HG03565 (cell line): ENCODE results near the gene MUC21.
"Not testable (repeated sequence)": the region's sequence is repeated elsewhere in the genome, so short reads cannot be mapped to it uniquely, and the experiment has no call there.

ENCODE experiments used
- ATAC-seq: cut with Tn5 transposase; IDR thresholded peaks from one replicate; pipeline ENCODE4 v1.9.1; 2021; ENCODE audit warnings: mild to moderate bottlenecking, moderate library complexity; ENCODE audit not compliant: unreplicated experiment

Gene MUC21

DNA sequence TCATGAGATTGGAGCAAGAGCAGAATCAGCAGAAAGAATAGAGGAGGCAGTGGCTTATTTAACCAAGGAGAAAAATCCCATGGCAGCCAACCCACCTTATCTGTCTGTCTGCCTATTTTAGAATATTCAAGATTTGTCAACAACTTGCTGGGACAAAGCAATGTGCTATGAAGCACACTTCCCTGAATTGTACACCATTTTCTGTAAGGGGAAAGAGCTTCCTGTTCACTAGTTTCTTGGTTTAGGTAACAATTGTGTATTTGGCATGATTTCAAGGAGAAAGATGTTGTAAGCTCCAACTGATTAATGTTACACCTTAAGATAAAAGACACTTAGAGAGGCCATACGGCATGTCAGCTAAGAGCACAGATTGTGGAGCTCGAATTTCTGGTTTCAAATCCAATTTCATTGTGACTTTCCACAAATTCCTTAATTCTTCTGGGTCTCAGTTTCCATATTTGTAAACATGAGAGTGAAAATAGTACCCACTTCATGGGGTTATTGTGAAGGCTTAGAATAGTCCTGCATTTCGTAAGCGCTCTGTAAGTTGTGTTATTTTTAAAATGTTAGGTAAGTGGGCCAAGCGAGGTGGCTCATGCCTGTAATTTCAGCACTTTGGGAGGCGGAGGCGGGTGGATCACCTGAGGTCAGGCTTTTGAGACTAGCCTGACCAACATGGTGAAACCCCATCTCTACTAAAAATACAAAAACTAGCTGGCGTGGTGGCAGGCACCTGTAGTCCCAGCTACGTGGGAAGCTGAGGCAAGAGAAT, 21.9 kb downstream of the MUC21 start:
- no peak for ATAC-seq

DNA sequence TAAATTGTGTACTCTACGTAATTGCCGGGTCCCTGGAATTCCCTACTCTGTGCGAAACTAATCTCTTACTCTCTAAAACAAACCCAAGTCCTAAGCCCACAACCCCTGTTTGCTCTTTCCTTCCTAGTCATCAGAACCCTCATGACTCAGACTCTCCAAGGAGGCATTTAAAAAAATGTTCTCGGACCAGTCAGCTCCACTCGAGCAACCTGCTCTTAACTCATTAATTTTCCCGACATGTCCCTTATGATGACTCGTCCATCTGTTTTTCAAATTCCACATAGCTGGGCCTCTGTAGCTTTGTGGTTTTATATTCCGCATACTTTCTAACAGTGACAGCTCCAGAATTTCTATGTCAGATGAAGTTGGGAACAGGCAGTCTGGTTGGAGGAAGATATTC, 24.2 kb downstream of the MUC21 start:
- ATAC-seq: no peak

DNA sequence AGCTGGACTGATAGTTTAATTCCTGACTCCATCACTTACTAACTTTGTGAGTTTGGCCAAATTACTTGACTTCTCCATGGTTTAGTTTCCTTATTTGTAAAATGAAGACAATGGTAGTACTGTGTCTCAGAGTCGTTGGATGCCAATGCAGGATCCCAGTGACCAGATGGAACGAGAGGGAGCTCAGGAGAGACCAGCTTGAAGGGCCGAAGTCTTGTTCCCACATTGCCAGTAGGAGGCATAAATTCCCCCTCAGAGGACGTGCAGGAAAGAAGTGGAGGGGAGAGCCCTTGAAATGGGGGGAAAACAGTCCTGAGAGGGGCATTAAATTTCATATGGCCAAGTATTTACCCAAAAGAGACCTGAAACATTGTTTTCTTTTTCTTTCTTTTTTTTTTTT, 24.6 kb downstream of the MUC21 start:
- no peak for ATAC-seq

DNA sequence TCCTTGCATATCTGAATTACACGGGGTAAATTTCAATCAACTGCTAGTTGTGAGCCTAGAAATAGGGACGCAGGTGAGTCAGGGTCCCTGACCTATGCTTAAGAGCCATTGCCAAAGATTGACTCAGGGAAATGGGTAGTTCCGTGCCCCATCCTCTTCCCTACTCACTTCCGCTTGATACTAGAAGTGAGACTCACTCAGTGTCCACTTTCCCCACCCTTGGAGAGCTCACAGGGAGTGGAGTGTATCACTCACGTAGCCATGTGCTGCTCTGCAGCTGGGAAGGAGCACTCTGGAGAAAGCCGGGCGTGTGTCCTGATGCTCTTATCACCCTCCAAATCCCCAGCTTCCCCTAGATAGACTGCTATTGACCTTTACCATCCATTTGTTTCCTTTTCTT, 26.2 kb downstream of the MUC21 start:
- ATAC-seq: no peak

DNA sequence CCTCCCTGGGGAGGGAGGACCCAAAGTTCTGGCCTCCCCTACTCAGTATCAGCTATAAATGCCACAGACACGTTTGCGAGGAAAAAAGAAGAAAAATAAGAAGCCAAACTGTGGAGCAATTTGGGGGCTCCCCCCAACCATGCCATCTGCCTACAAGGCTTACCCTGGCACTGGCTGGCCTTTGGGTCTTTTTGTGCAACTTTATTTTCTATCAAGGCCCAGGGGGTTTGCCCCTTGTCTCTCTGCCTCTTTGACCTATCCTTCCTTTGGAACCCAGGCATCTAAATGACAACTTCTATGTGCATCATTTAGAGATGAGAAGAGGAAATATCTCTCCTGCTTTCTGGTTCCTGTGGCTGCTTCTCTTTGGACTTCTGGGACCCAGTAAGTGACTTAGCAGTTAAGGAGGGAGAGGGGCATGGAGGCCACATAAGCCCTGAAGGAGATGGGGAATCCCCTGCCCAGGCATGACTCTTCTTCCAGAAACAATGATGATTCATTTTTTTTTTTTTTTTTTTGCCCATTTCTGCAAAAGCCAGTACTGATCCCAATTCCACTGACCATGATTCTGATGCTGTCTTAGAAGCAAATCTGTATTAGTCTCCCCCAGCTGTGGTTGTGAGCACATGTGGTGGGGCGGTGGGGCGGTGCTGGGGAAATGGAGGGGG, 27.0 kb downstream of the MUC21 start, which contains the start of gene MUC22:
Gene MUC22, plus strand, starts transcription at position 82 of the 668 bp plus-strand sequence. Its CDS starts 233 bp downstream, at position 315.
- no peak for ATAC-seq

DNA sequence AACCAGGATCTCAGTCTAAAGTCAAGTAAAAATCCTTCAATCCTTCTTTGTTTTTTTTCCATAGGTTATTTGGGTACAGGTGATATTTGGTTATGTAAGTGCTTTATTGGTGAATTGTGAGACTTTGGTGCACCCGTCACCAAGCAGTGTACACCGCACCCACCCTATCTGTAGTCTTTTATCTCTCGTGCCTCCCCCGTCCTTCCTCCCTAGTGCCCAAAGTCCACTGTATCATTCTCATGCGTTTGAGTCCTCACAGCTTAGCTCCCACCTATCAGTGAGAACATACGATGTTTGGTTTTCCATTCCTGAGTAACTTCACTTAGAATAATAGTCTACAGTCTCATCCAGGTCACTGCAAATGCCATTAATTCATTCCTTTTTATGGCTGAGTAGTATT, 27.6 kb downstream of the MUC21 start:
- ATAC-seq: no peak

DNA sequence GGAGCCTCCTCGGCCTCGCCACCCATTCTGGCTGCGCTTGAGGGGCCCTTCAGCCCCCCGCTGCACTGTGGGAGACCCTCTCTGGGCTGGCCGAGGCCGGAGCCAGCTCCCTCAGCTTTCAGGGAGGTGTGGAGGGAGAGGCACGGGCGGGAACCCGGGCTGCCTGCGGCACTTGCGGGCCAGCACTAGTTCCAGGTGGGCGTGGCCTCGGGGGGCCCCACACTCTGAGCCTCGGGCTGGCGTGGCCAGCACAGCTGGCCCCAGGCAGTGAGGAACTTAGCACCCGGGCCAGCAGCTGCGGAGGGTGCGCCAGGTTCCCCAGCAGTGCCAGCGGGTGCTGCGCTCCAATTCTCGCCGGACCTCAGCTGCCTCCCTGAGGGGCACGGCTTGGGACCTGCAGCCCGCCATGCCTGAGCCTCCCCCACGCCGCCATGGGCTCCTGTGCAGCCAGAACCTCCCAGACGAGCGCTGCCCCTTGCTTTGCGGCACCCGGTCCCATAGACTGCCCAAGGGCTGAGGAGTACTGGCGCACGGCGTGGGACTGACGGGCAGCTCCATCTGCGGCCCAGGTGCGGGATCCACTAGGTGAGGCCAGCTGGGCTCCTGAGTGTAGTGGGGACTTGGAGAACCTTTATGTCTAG, 33.3 kb downstream of the MUC21 start:
- ATAC-seq: no peak

DNA sequence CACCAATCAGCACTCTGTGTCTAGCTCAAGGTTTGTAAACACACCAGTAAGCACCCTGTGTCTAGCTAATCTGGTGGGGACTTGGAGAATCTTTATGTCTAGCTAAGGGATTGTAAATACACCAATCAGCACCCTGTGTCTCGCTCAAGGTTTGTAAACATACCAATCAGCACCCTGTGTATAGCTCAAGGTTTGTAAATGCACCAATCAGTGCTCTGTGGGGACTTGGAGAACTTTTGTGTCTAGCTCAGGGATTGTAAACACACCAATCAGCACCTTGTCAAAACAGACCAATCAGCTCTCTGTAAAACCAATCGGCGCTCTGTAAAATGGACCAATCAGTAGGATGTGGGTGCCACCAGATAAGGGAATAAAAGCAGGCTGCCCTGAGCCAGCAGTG, 33.9 kb downstream of the MUC21 start:
- ATAC-seq: not testable (repeated sequence)

DNA sequence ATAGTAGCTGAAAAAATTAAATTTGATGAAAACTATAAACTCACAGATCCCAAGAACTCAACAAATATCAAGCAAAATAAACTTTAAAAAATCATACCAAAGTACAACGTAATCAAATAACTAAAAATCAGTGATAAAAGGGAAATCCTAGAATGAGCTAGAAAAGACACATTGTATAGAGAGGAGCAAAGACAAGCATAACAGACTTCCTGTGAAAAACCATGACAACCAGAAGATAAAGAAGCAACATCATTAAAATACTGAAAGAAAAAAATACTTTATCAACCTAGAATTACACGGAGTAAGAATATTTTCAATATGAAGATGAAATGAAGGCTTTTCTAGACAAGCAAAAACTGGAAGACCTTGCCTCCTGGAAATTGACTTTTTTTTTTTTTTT, 36.5 kb downstream of the MUC21 start:
- ATAC-seq: no peak

DNA sequence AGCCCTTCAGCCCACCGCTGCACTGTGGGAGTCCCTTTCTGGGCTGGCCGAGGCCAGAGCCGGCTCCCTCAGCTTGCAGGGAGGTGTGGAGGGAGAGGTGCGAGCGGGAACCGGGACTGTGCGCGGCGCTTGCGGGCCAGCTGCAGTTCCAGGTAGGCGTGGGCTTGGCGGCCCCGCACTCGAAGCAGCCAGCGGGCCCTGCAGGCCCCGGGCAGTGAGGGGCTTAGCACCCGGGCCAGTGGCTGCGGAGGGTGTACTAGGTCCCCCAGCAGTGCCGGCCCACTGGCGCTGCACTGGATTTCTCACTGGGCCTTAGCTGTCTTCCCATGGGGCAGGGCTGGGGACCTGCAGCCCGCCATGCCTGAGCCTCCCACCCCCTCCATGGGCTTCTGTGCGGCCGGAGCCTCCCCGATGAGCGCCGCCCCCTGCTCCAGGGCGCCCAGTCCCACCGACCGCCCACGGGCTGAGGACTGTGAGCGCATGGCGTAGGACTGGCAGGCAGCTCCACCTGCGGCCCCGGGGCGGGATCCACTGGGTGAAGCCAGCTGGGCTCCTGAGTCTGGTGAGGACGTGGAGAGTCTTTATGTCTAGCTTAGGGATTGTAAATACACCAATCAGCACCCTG, 37.2 kb downstream of the MUC21 start:
- ATAC-seq: not testable (repeated sequence)

DNA sequence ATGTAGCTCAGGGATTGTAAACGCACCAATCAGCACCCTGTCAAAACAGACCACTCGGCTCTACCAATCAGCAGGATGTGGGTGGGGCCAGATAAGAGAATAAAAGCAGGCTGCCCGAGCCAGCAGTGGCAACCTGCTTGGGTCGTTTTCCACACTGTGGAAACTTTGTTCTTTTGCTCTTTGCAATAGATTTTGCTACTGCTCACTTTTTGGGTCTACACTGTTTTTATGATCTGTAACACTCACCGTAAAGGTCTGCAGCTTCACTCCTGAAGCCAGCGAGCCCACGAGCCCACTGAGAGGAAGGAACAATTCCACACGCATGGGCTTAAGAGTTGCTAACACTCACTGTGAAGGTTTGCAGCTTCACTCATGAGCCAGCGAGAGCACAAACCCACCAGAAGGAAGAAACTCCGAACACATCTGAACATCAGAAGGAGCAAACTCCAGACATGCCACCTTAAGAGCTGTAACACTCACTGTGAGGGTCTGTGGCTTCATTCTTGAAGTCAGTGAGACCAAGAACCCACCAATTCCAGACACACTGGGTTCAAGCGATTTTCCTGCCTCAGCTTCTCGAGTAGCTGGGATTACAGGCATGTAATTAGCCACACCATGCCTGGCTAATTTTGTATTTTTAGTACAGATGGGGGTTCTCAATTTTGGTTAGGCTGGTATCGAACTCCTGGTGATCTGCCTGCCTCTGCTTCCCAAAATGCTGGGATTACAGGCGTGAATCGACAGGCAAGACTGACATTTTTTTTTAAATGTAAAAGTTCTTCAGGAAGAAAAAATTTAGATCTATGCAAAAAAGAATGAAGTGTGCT, 38.4 kb downstream of the MUC21 start:
- ATAC-seq: not testable (repeated sequence)

DNA sequence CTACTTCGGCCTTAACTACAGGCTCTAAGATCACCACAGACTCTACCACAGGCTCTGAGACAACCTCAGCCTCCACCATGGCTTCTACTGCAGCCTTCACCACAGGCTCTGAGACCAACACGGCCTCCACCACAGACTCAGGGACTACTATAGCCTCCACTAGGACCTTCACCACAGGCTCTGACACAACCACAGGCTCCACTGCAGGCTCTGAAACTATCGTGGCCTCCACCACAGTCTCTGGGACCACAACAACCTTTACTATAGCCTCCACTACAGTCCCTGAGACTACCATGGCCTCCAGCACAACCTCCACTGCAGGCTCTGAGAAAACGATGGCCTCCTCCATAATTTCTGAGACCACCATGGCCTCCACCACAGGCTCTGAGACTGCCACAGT, 42.1 kb downstream of the MUC21 start:
- no peak for ATAC-seq

DNA sequence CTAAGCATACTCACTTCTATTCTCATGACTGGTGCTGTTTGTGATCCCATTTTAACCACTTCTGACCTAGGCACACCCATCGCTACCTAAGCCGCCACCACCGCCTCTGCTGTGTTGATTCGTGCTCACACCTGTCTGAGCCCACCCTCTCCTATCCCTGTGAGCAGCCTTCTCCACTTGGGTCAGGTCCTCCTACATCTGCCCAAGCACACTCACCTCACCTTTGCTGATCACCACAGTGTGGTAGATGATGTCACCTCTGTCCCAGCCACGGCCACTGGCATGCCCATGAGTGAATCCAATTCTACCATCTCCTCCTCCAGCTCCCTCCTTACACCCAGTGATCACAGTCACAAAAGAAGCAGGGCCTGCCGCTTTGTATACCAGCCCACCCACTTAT, 47.6 kb downstream of the MUC21 start:
- ATAC-seq: no peak

DNA sequence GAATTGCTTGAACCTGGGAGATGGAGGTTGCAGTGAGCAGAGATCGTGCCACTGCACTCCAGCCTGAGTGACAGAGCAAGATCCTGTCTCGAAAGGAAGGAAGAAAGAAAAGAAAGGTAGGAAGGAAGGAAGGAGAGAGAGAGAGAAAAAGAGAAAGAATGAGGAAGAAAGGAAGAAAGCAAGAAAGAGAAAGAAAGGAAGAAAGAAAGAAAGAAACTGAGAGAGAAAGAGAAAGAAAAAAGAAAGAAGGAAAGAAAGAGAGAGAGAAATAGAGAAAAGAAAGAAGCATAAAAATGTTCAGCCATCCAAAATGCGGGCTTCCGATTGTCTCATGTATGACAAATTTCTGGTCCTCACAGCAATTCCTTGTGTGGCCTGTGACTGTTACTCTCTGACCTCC, 49.6 kb downstream of the MUC21 start:
- no peak for ATAC-seq

DNA sequence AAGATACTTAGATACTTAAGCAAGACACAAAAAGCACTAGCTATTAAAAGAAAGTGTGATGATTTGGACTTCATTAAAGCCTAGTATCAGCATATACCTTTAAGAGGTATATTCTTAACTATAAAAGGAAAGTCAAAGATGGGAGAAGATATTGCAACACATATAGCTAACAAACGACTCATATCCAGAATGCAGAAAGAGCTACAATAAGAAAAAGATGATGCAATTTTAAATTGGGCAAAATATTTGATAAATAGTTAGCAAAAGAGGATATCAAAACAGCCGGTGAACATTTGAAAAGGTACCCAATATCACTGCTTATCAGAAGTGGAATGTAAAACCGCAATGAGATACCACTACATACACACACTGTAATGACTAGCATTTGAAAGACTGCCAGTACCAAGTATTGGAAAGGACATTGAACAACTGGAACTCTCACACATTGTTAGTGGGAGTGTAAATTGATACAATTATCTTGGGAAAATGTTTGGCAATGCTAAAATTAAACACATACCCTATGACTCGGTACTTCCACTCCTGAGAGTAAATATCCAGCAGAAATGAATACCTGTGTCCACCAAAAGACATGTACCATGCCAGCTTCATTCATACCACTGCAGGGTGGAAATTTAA, 52.5 kb downstream of the MUC21 start:
- no peak for ATAC-seq

DNA sequence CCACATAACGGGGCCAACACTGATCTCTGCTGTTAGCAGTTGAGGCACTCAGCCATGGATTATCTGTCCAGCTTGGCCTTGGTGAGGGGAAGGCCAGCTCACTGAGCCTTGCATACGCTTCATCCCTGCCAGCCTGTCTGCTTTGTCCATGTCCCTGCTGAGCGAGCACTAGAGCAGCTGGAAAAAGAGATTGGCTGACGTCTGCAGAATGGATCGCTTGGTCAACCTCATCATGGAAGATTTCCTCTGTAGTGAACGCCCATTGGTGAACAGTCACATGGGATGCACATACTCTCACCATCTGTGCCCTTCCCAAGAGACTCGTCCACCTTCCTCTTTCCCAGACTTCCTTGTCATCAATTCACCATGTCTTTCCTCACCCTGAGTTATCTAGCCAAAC, 53.7 kb downstream of the MUC21 start:
- no peak for ATAC-seq

DNA sequence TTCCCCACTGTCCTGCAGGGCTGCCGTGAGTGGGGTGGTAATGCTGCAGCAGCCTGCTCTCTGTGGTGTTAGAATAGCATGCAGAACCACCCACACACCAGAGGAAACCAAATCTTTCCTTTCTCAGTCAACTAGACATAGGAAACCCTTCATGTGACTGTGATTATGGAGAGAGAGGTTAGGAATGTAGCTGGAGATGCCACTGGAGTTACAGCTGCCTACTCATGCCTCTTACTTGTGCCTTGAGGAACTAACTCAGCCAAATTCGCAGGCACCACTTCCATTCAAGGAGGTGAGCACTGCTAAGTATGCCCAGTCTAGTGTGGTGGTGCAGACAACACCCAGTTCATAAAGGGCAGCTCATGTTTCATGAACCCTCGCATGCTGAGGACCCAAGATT, 54.2 kb downstream of the MUC21 start:
- no peak for ATAC-seq

DNA sequence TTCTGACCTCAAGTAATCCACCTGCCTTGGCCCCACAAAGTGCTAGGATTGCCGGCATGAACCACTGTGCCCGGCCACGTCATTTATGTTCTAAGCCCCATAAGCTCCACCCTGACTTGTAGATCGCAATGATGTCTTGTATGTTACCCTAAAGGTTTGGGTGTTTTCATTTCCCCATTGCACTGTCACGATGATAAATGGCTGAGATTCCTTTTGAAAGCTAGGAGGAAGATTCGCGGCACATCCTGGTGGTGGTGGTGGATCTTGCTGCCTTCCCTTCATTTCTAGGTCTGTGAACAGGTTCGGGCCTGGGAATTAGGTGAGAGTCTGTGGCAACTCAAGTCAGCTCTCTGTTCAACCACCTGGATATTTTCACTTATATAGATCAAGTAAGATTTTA, 55.0 kb downstream of the MUC21 start:
- no peak for ATAC-seq
